ENCODE data around the gene ENDOV. TPM values are rescaled to one million over a fixed set of nuclear protein-coding genes. Genes with fewer than 3 reads are reported as not detected.
A peak's percentile ranks its signal among the peaks of the same experiment; 100 is the strongest.

Gene ENDOV
- total and polyA plus RNA-seq, 5 experiments from 2014 or later, result 7.5 to 20.6 (median 10.3) TPM

- no peak for ATAC-seq
- no peak overlapping the region for H3K4me3 Mint-ChIP-seq
- H3K9me3 Mint-ChIP-seq, result no peaks in the 10 kb centered on the region
- POLR2A ChIA-PET, result no interaction called here
- no peak for DNase-seq
- H3K4me1 Mint-ChIP-seq, result peaks cover 3 to 11% (median 10%) of the 10 kb centered on the region in 4 donors
- H3K27ac Mint-ChIP-seq, result no peak overlapping the region
- no peaks in the 10 kb centered on the region for H3K27me3 Mint-ChIP-seq
- H3K36me3 Mint-ChIP-seq, result no peaks in the 10 kb centered on the region
These were observed 35.1 kb downstream of the ENDOV start for GRCh38 chr17:80449930-80450576.

- no peaks in the 10 kb centered on the region for H3K27me3 Mint-ChIP-seq
- peak overlapping the region in 1 of 10 donors; percentile 45 for H3K4me3 Mint-ChIP-seq
- peak overlapping the region in 1 of 10 donors; percentile 18 for H3K27ac Mint-ChIP-seq
- no peaks in the 10 kb centered on the region for H3K36me3 Mint-ChIP-seq
- POLR2A ChIA-PET, result no interaction called here
- DNase-seq (no peak), ATAC-seq (no peak)
- H3K9me3 Mint-ChIP-seq, result no peaks in the 10 kb centered on the region
- H3K4me1 Mint-ChIP-seq, result peaks cover 7 to 19% (median 18%) of the 10 kb centered on the region in 4 donors
These were observed 36.3 kb downstream of the ENDOV start for GRCh38 chr17:80451104-80451775.

GRCh38 chr17:80452173-80452915 is 37.4 kb downstream of the ENDOV start:
- POLR2A ChIA-PET, result no interaction called here
- peak overlapping the region in 3 of 10 donors; percentile 91 to 92 (median 91) for H3K4me3 Mint-ChIP-seq
- H3K27ac Mint-ChIP-seq, result no peak overlapping the region
- peaks cover 0 to 4% (median 0%) of the 10 kb centered on the region in 5 donors for H3K27me3 Mint-ChIP-seq
- ATAC-seq, result no peak
- peaks cover 7 to 22% (median 18%) of the 10 kb centered on the region in 4 donors for H3K4me1 Mint-ChIP-seq
- H3K36me3 Mint-ChIP-seq, result no peaks in the 10 kb centered on the region
- no peaks in the 10 kb centered on the region for H3K9me3 Mint-ChIP-seq
- DNase-seq, result no peak

GRCh38 chr17:80453126-80453997 is 38.4 kb downstream of the ENDOV start:
- Mint-ChIP-seq H3K4me1 (peaks cover 7 to 24% (median 18%) of the 10 kb centered on the region in 4 donors), H3K27ac (peak overlapping the region; percentile 87 to 99 (median 98))
- DNase-seq, result no peak

GRCh38 chr17:80453998-80454556 is 39.1 kb downstream of the ENDOV start:
- ATAC-seq (no peak), DNase-seq (no peak)
- Mint-ChIP-seq H3K27ac (peak overlapping the region; percentile 87 to 99 (median 98)), H3K4me3 (peak overlapping the region; percentile 86 to 95 (median 92)), H3K9me3 (no peaks in the 10 kb centered on the region), H3K4me1 (peaks cover 7 to 24% (median 18%) of the 10 kb centered on the region in 4 donors), H3K27me3 (peaks cover 1 to 22% (median 8%) of the 10 kb centered on the region in 5 donors), H3K36me3 (no peaks in the 10 kb centered on the region)
- POLR2A ChIA-PET, result interaction anchor here (0.5 to 2.6 kb wide), 43 partner anchors 8 to 1229 kb away, joined by 3 to 16 read pairs (median 3); partner anchors contain the start of genes ACTG1, ARL16, CBX8 and CEP131

More at GRCh38 chr17:80453126-80453997, 38.4 kb downstream of the ENDOV start:
- ATAC-seq, result no peak
- H3K36me3 Mint-ChIP-seq, result no peaks in the 10 kb centered on the region
- no peaks in the 10 kb centered on the region for H3K9me3 Mint-ChIP-seq
- H3K27me3 Mint-ChIP-seq, result peaks cover 0 to 15% (median 2%) of the 10 kb centered on the region in 5 donors
- peak overlapping the region; percentile 86 to 95 (median 92) for H3K4me3 Mint-ChIP-seq
- POLR2A ChIA-PET, result interaction anchor here (0.5 to 2.6 kb wide), 16 partner anchors 23 to 1212 kb away, joined by 3 to 16 read pairs (median 3); partner anchors contain the start of genes ACTG1, ENDOV, FAAP100 and NPTX1

- POLR2A ChIA-PET, result interaction anchor here (0.5 to 2.6 kb wide), 48 partner anchors 9 to 1229 kb away, joined by 3 to 16 read pairs (median 3); partner anchors contain the start of genes ACTG1, ARL16, CBX8 and CEP131
These were observed 39.8 kb downstream of the ENDOV start for GRCh38 chr17:80454557-80455335.

GRCh38 chr17:80455336-80455710 is 40.4 kb downstream of the ENDOV start:
- Mint-ChIP-seq H3K36me3 (no peaks in the 10 kb centered on the region), H3K4me3 (peak overlapping the region; percentile 86 to 95 (median 91)), H3K9me3 (no peaks in the 10 kb centered on the region), H3K27me3 (peaks cover 8 to 31% (median 17%) of the 10 kb centered on the region in 5 donors), H3K4me1 (peaks cover 7 to 24% (median 18%) of the 10 kb centered on the region in 4 donors), H3K27ac (peak overlapping the region; percentile 92 to 98 (median 98))
- ATAC-seq (peak; percentile 15 to 30), DNase-seq (peak in 3 of 10 donors; percentile 23 to 44 (median 27))
- POLR2A ChIA-PET, result interaction anchor here (0.5 to 2.6 kb wide), 29 partner anchors 8 to 1058 kb away, joined by 3 to 16 read pairs (median 4); partner anchors contain the start of genes ACTG1, CBX8, CHMP6 and GAA

More at GRCh38 chr17:80454557-80455335, 39.8 kb downstream of the ENDOV start:
- H3K36me3 Mint-ChIP-seq, result no peaks in the 10 kb centered on the region
- peaks cover 7 to 24% (median 18%) of the 10 kb centered on the region in 4 donors for H3K4me1 Mint-ChIP-seq
- ATAC-seq (peak; percentile 91 to 93), DNase-seq (peak; percentile 94 to 97 (median 96))
- H3K27me3 Mint-ChIP-seq, result peaks cover 8 to 28% (median 13%) of the 10 kb centered on the region in 5 donors
- H3K27ac Mint-ChIP-seq, result peak overlapping the region; percentile 92 to 98 (median 98)
- peak overlapping the region; percentile 86 to 95 (median 91) for H3K4me3 Mint-ChIP-seq
- H3K9me3 Mint-ChIP-seq, result no peaks in the 10 kb centered on the region

GRCh38 chr17:80455784-80456183 is 40.8 kb downstream of the ENDOV start:
- peaks cover 7 to 24% (median 18%) of the 10 kb centered on the region in 4 donors for H3K4me1 Mint-ChIP-seq
- POLR2A ChIA-PET, result interaction anchor here (1.1 to 2.6 kb wide), 7 partner anchors 20 to 659 kb away, joined by 3 to 15 read pairs (median 6); partner anchors contain the start of genes CBX8, GAA and NPTX1
- peak overlapping the region; percentile 92 to 98 (median 98) for H3K27ac Mint-ChIP-seq
- ATAC-seq (no peak), DNase-seq (no peak)
- no peaks in the 10 kb centered on the region for H3K9me3 Mint-ChIP-seq
- H3K36me3 Mint-ChIP-seq, result no peaks in the 10 kb centered on the region
- peak overlapping the region; percentile 83 to 95 (median 90) for H3K4me3 Mint-ChIP-seq
- H3K27me3 Mint-ChIP-seq, result peaks cover 11 to 36% (median 17%) of the 10 kb centered on the region in 5 donors

- H3K36me3 Mint-ChIP-seq, result no peaks in the 10 kb centered on the region
- H3K4me1 Mint-ChIP-seq, result peaks cover 7 to 24% (median 18%) of the 10 kb centered on the region in 4 donors
- ATAC-seq, result no peak
- H3K4me3 Mint-ChIP-seq, result peak overlapping the region in 7 of 10 donors; percentile 36 to 76 (median 52)
- POLR2A ChIA-PET, result interaction anchor here (0.5 kb wide), 1 partner anchor 1815 kb away, joined by 3 read pairs; no protein-coding TSS in a partner anchor
- peaks cover 11 to 45% (median 17%) of the 10 kb centered on the region in 5 donors for H3K27me3 Mint-ChIP-seq
- H3K27ac Mint-ChIP-seq, result peak overlapping the region in 6 of 10 donors; percentile 12 to 76 (median 53)
- no peak for DNase-seq
- no peaks in the 10 kb centered on the region for H3K9me3 Mint-ChIP-seq
These were observed 41.7 kb downstream of the ENDOV start for GRCh38 chr17:80456465-80457235.
